ENCODE data around the gene CASZ1. TPM values are rescaled to one million over a fixed set of nuclear protein-coding genes. Genes with fewer than 3 reads are reported as not detected.

The CASZ1 gene
- total and polyA plus RNA-seq, 8 donors, result 6.0 to 166 (median 39.8) TPM

GRCh38 chr1:10629091-10629815 is 167.2 kb downstream of the CASZ1 start:
- Histone ChIP-seq H3K9me3 (no peaks in the 10 kb centered on the region), H3K27me3 (no peaks in the 10 kb centered on the region), H3K36me3 (peaks cover 0 to 55% (median 40%) of the 10 kb centered on the region in 4 donors), H3K4me3 (no peak overlapping the region), H3K4me1 (peaks cover 21 to 65% (median 57%) of the 10 kb centered on the region in 4 donors), H3K27ac (peak overlapping the region; percentile 20 to 83 (median 70))
- WGBS, 5 donors, result 87 to 95% (median 89%) methylated on average over 22 to 25 of the region's 25 CpGs
- DNase-seq, result no peak
- TF ChIP-seq POLR2AphosphoS5 (IDR thresholded peaks at IDR 0.05), result no peak
- TF ChIP-seq CTCF (IDR thresholded peaks at IDR 0.05), result no peak
- no peak for TF ChIP-seq POLR2A (IDR thresholded peaks at IDR 0.05)
- no peak for TF ChIP-seq EP300 (IDR thresholded peaks at IDR 0.05)
- intact Hi-C loops (cut with DNase I; ENCODE audit: low total_unique reads), result no loop called here

- intact Hi-C loops (cut with DNase I; ENCODE audit: low total_unique reads), result no loop called here
- peak in 1 of 2 donors; percentile 93 for DNase-seq
Observed at GRCh38 chr1:10628685-10629084, 167.8 kb downstream of the CASZ1 start.

GRCh38 chr1:10626791-10627410 is 169.5 kb downstream of the CASZ1 start:
- Histone ChIP-seq H3K9me3 (no peaks in the 10 kb centered on the region), H3K36me3 (peaks cover 5 to 76% (median 59%) of the 10 kb centered on the region in 4 donors), H3K4me3 (no peak overlapping the region), H3K27me3 (no peaks in the 10 kb centered on the region), H3K4me1 (peaks cover 17 to 47% (median 44%) of the 10 kb centered on the region in 4 donors), H3K27ac (peak overlapping the region in 3 of 5 donors; percentile 39 to 83 (median 72))
- WGBS, 5 donors, result 87 to 89% (median 88%) methylated on average over 22 of the region's 22 CpGs
- DNase-seq, result no peak
- no peak for TF ChIP-seq POLR2AphosphoS5 (IDR thresholded peaks at IDR 0.05)
- TF ChIP-seq CTCF (IDR thresholded peaks at IDR 0.05), result no peak
- no peak for TF ChIP-seq EP300 (IDR thresholded peaks at IDR 0.05)
- no peak for TF ChIP-seq POLR2A (IDR thresholded peaks at IDR 0.05)
- intact Hi-C loops (cut with DNase I; ENCODE audit: low total_unique reads), result no loop called here

More at GRCh38 chr1:10628685-10629084, 167.8 kb downstream of the CASZ1 start:
- peak overlapping the region; percentile 20 to 83 (median 70) for H3K27ac ChIP-seq
- H3K4me1 ChIP-seq, result peaks cover 21 to 63% (median 56%) of the 10 kb centered on the region in 4 donors
- WGBS, 5 donors, result 34 to 40% (median 35%) methylated on average over 4 to 7 of the region's 7 CpGs
- no peaks in the 10 kb centered on the region for H3K9me3 ChIP-seq
- no peak overlapping the region for H3K4me3 ChIP-seq
- H3K36me3 ChIP-seq, result peaks cover 0 to 60% (median 46%) of the 10 kb centered on the region in 4 donors
- no peak for TF ChIP-seq POLR2AphosphoS5 (IDR thresholded peaks at IDR 0.05)
- no peak for TF ChIP-seq EP300 (IDR thresholded peaks at IDR 0.05)
- TF ChIP-seq POLR2A (IDR thresholded peaks at IDR 0.05), result no peak
- TF ChIP-seq CTCF (IDR thresholded peaks at IDR 0.05), result no peak
- no peaks in the 10 kb centered on the region for H3K27me3 ChIP-seq

GRCh38 chr1:10626131-10626731 is 170.2 kb downstream of the CASZ1 start:
- no peak overlapping the region for H3K27ac ChIP-seq
- no peaks in the 10 kb centered on the region for H3K27me3 ChIP-seq
- H3K9me3 ChIP-seq, result no peaks in the 10 kb centered on the region
- no peak overlapping the region for H3K4me3 ChIP-seq
- intact Hi-C loops (cut with DNase I; ENCODE audit: low total_unique reads), result no loop called here
- WGBS, 5 donors, result 90 to 96% (median 91%) methylated on average over 11 to 13 of the region's 13 CpGs
- no peak for DNase-seq
- peaks cover 12 to 40% (median 38%) of the 10 kb centered on the region in 4 donors for H3K4me1 ChIP-seq
- TF ChIP-seq CTCF (IDR thresholded peaks at IDR 0.05) (no peak), POLR2A (IDR thresholded peaks at IDR 0.05) (no peak), POLR2AphosphoS5 (IDR thresholded peaks at IDR 0.05) (no peak), EP300 (IDR thresholded peaks at IDR 0.05) (no peak)
- peaks cover 5 to 78% (median 60%) of the 10 kb centered on the region in 4 donors for H3K36me3 ChIP-seq

Data from stomach (tissue), 9 donors.